Heart right ventricle (tissue), 16 donors: ENCODE results near the gene PNPLA8. TPM values are rescaled to one million over a fixed set of nuclear protein-coding genes. Genes with fewer than 3 reads are reported as not detected.

Experiments used
- ATAC-seq, 8 donors: fragments of 200-7000 bp; cut with Tn5 transposase; one replicate each; pipeline ENCODE4 v1.9.1; 2020; ENCODE audit warnings: mild to moderate bottlenecking in 8 of 8, moderate library complexity in 8 of 8, moderate number of reproducible peaks in 1 of 8
- DNase-seq, 2 donors: peaks; one replicate each; pipeline ENCODE4 v3.0.0-alpha.2; 2020
- H3K27ac ChIP-seq, 10 donors: fragments of 200-600 bp; sonication (generic) in 2 of 10; one replicate each; pipeline versions ENCODE4 v1.5.0 to v1.8.0; 2020 to 2022; ENCODE audit warnings: mild to moderate bottlenecking in 3 of 10
- H3K27me3 ChIP-seq, 7 donors: fragments of 200-600 bp; one replicate each; pipeline ENCODE4 v1.8.0; 2021 to 2022; ENCODE audit warnings: mild to moderate bottlenecking in 2 of 7
- H3K36me3 ChIP-seq, 9 donors: fragments of 200-600 bp; sonication (generic) in 1 of 9; one replicate each; pipeline versions ENCODE4 v1.5.0 to v1.8.0; 2020 to 2022; ENCODE audit warnings: mild to moderate bottlenecking in 2 of 9
- H3K4me1 ChIP-seq, 9 donors: fragments of 200-600 bp; sonication (generic) in 1 of 9; one replicate each; pipeline versions ENCODE4 v1.5.0 to v1.8.0; 2020 to 2022; ENCODE audit warnings: mild to moderate bottlenecking in 4 of 9
- H3K4me3 ChIP-seq, 10 donors: fragments of 200-600 bp; sonication (generic) in 2 of 10; one replicate each; pipeline versions ENCODE4 v1.5.0 to v1.8.0; 2020 to 2022; ENCODE audit warnings: mild to moderate bottlenecking in 7 of 10, moderate library complexity in 2 of 10
- H3K9me3 ChIP-seq, 11 donors: fragments of 200-600 bp in 10 of 11; sonication (generic) in 2 of 11; one replicate each; pipeline versions ENCODE4 v1.5.0 to v1.8.0; 2013 to 2022; ENCODE audit warnings: mild to moderate bottlenecking in 2 of 11, control low read depth in 1 of 11, moderate library complexity in 1 of 11
- CTCF ChIP-seq, 9 donors: fragments of 200-600 bp; sonication (generic) in 2 of 9; IDR thresholded peaks; one replicate each; pipeline versions ENCODE4 v1.5.0 to v1.8.0; 2021 to 2022; ENCODE audit warnings: antibody characterized with exemption in 9 of 9, mild to moderate bottlenecking in 5 of 9, moderate library complexity in 1 of 9
- WGBS, 2 donors: extraction: QIAGEN DNeasy Blood & Tissue Kit; methylation state at CpG; one replicate each; pipeline ENCODE4 v1.1.7; 2013; ENCODE audit warnings: inconsistent platforms in 1 of 2; 5-methylcytosine and 5-hydroxymethylcytosine counted together
- intact Hi-C, 10 donors: fragments of 100-400 bp; cut with DNase I; formaldehyde crosslinking; loops; one replicate each; pipeline versions ENCODE4 v1.11.1 to v1.14.2; 2022
- polyA plus RNA-seq, 2 donors: library from polyadenylated mRNA; stranded (reverse); fragments of 200-250 nt; gene quantifications; one replicate each; pipeline ENCODE4 v1.2.3, GENCODE V29; 2013
- total RNA-seq, 10 donors: library from RNA; stranded (reverse); fragmentation: NEBNext Ultra II Directional in 3 of 10; extraction: Animal tissue kit (Norgen Biotek cat#: 25700) in 3 of 10; gene quantifications; one replicate each; pipeline versions ENCODE4 v1.2.1 to v1.2.4, GENCODE V29; 2021 to 2023
- donor health status: Arrhythmogenic right ventricular cardiomyopathy.
- donor health status: ischemic (EF 13 %, LVEDD 7.1; RV severe dilation, severe dysfunction).
- donor health status: healthy with polysubstance abuse.
- donor health status: DM: no; HTN: yes; CAD: no.
- donor health status: DM: no; HTN: no; CAD: no.
- donor health status: ischemic (EF 25% LVEDD 6.9; RV normal size, moderate dysfunction).
- donor health status: ischemic (EF 25% LVEDD 5.7; RV mildly dilated, moderate dysfunction).
- donor health status: healthy.
- donor health status: DM: yes; HTN: yes; CAD: no.
- donor health status: Ischemic cardiomyopathy.
- donor health status: ischemic (EF 35%, LVEDD 5.7; RV mildly dilated, moderate dysfunction).
- donor health status: nonischemic (EF 11% LVEDD 7.7; RV severe dilation, severe dysfunction).
- donor health status: DM: yes; HTN: yes; CAD: no.
- donor health status: PGD.
- donor health status: ischemic (EF 29% LVEDD 5.4; RV normal size, mild dysfunction).
- donor health status: nonischemic (EF 23%, LVEDD 6.1; RV moderate dilation, normal function).

PNPLA8 gene
- total and polyA plus RNA-seq, 12 donors, result 13.2 to 39.9 (median 35.1) TPM

GRCh38 chr7:108448584-108449505, 77.1 kb downstream of the PNPLA8 start:
- no peak for DNase-seq
- no peak for TF ChIP-seq CTCF (IDR thresholded peaks at IDR 0.05)
- no peak for ATAC-seq
- no peaks in the 10 kb centered on the region for H3K36me3 ChIP-seq
- 70 to 76% methylated on average over 11 of the region's 11 CpGs for WGBS, 2 donors
- no peak overlapping the region for H3K4me3 ChIP-seq
- H3K27me3 ChIP-seq, result peaks cover 0 to 58% (median 35%) of the 10 kb centered on the region in 7 donors
- no peaks in the 10 kb centered on the region for H3K9me3 ChIP-seq
- intact Hi-C loops, result no loop called here
- H3K4me1 ChIP-seq, result no peaks in the 10 kb centered on the region
- no peak overlapping the region for H3K27ac ChIP-seq

- intact Hi-C loops, result no loop called here
- Histone ChIP-seq H3K27ac (no peak overlapping the region), H3K27me3 (peaks cover 0 to 5% (median 0%) of the 10 kb centered on the region in 7 donors), H3K9me3 (no peaks in the 10 kb centered on the region), H3K36me3 (no peaks in the 10 kb centered on the region), H3K4me3 (no peak overlapping the region), H3K4me1 (no peaks in the 10 kb centered on the region)
- no peak for TF ChIP-seq CTCF (IDR thresholded peaks at IDR 0.05)
- DNase-seq, result no peak
- whole genome bisulfite sequencing, 2 donors, result 68 to 77% methylated on average over 5 of the region's 5 CpGs
- no peak for ATAC-seq
Observed at GRCh38 chr7:108442039-108442568, 83.8 kb downstream of the PNPLA8 start.

- H3K4me3 ChIP-seq, result no peak overlapping the region
- H3K4me1 ChIP-seq, result no peaks in the 10 kb centered on the region
- H3K9me3 ChIP-seq, result no peaks in the 10 kb centered on the region
- intact Hi-C loops, result no loop called here
- H3K27ac ChIP-seq, result no peak overlapping the region
- WGBS, 2 donors, result 75 to 85% methylated on average over 4 of the region's 4 CpGs
- no peak for TF ChIP-seq CTCF (IDR thresholded peaks at IDR 0.05)
- peaks cover 0 to 3% (median 0%) of the 10 kb centered on the region in 7 donors for H3K27me3 ChIP-seq
- H3K36me3 ChIP-seq, result no peaks in the 10 kb centered on the region
- ATAC-seq, result no peak
- no peak for DNase-seq
Observed at GRCh38 chr7:108441392-108441955, 84.5 kb downstream of the PNPLA8 start.

GRCh38 chr7:108440613-108441012, 85.3 kb downstream of the PNPLA8 start:
- DNase-seq, result no peak
- no peak overlapping the region for H3K4me3 ChIP-seq
- H3K27me3 ChIP-seq, result no peaks in the 10 kb centered on the region
- TF ChIP-seq CTCF (IDR thresholded peaks at IDR 0.05), result no peak
- no peak for ATAC-seq
- intact Hi-C loops, result no loop called here
- no peaks in the 10 kb centered on the region for H3K9me3 ChIP-seq
- no peaks in the 10 kb centered on the region for H3K36me3 ChIP-seq
- no peaks in the 10 kb centered on the region for H3K4me1 ChIP-seq
- no peak overlapping the region for H3K27ac ChIP-seq
- WGBS, 2 donors, result 64 to 78% methylated on average over 3 of the region's 3 CpGs
